KMS-11 (cell line): Measurements from ENCODE around the gene TAB2.

Source experiments
- H2AFZ ChIP-seq: fragments of 200-600 bp; sonication (generic); 2 replicates; pipeline ENCODE4 v1.6.1; 2016; ENCODE audit warnings: antibody characterized with exemption, mixed run types, low read depth
- H3K27ac ChIP-seq: fragments of 200-600 bp; sonication (generic); 2 replicates; pipeline ENCODE4 v1.6.1; 2016; ENCODE audit warnings: mild to moderate bottlenecking, mixed run types
- H3K27me3 ChIP-seq: fragments of 200-600 bp; sonication (generic); 2 replicates; pipeline ENCODE4 v1.6.1; 2017; ENCODE audit warnings: mild to moderate bottlenecking, low read depth, mixed run types, moderate library complexity; ENCODE audit not compliant: insufficient read depth
- H3K36me3 ChIP-seq: fragments of 200-600 bp; sonication (generic); 2 replicates; pipeline ENCODE4 v1.6.1; 2017; ENCODE audit warnings: mild to moderate bottlenecking, mixed run types; ENCODE audit not compliant: insufficient read depth
- H3K4me1 ChIP-seq: fragments of 200-600 bp; sonication (generic); 2 replicates; pipeline ENCODE4 v1.6.1; 2016; ENCODE audit warnings: mild to moderate bottlenecking, low read depth, mixed run types; ENCODE audit not compliant: poor library complexity, severe bottlenecking
- H3K4me2 ChIP-seq: fragments of 200-600 bp; sonication (generic); 2 replicates; pipeline ENCODE4 v1.7.0; 2016; ENCODE audit warnings: mild to moderate bottlenecking, mixed run types
- H3K4me3 ChIP-seq: fragments of 200-600 bp; sonication (generic); IDR thresholded peaks from 2 replicates; pipeline ENCODE4 v1.6.1; 2017; ENCODE audit warnings: low read depth, low read length, mixed read lengths; ENCODE audit not compliant: insufficient read depth
- H3K79me2 ChIP-seq: fragments of 200-600 bp; sonication (generic); 2 replicates; pipeline ENCODE4 v1.6.1; 2016; ENCODE audit warnings: low read depth, mixed run types; ENCODE audit not compliant: insufficient read depth
- H3K9ac ChIP-seq: fragments of 200-600 bp; sonication (generic); 2 replicates; pipeline ENCODE4 v1.6.1; 2016; ENCODE audit warnings: mild to moderate bottlenecking, mixed run types
- H4K20me1 ChIP-seq: fragments of 200-600 bp; sonication (generic); 2 replicates; pipeline ENCODE4 v1.6.1; 2016; ENCODE audit warnings: mild to moderate bottlenecking, mixed run types; ENCODE audit not compliant: insufficient read depth
- TF ChIP-seq, protein P1 (sequence below): fragments of 200-600 bp; sonication (generic); conservative IDR thresholded peaks from 2 replicates; pipeline ENCODE4 v1.6.1; 2017; ENCODE audit warnings: low read depth, mild to moderate bottlenecking, antibody characterized with exemption, low read length, moderate library complexity, mixed read lengths

TAB2 gene

DNA sequence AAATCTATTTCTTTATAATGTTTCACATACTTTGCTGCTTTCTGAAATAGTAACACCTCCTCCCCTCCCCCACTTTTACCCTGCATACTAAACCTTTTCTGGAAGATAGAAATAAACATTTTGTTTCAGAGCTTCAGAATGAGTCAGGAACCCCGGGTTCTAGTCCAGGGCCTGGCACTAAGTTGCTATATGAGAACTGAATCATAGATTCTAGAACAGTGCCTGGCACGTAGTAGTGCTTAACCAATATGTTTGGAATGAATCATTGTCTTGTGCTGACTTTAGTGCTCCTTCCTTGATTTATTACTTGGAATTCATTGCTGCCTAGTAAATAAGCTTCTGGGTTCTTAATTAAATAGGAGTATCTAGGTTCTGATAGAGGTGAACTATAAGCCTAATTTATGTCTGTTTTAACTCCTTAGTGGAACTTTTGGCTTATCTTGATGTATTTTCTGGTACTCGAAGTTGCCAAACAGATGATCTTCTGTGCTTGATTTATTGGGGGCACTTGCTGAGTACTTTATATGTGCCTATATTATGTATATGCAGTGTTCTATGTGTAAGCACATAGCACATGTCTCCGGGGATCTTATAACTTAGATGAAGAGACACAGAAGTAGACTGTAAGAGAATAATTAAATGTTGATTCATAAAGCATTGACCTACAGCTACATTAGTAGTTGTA lies 18.6 kb downstream of the TAB2 start:
- Histone ChIP-seq H3K79me2 (peaks cover 75% of the 10 kb centered on the region), H3K4me1 (no peaks in the 10 kb centered on the region), H3K4me3 (no peak overlapping the region), H3K36me3 (no peaks in the 10 kb centered on the region), H2AFZ (no peak overlapping the region), H4K20me1 (no peaks in the 10 kb centered on the region), H3K27ac (no peak overlapping the region), H3K9ac (no peak overlapping the region), H3K27me3 (no peaks in the 10 kb centered on the region), H3K4me2 (no peak overlapping the region)
- TF ChIP-seq, protein P1, sequence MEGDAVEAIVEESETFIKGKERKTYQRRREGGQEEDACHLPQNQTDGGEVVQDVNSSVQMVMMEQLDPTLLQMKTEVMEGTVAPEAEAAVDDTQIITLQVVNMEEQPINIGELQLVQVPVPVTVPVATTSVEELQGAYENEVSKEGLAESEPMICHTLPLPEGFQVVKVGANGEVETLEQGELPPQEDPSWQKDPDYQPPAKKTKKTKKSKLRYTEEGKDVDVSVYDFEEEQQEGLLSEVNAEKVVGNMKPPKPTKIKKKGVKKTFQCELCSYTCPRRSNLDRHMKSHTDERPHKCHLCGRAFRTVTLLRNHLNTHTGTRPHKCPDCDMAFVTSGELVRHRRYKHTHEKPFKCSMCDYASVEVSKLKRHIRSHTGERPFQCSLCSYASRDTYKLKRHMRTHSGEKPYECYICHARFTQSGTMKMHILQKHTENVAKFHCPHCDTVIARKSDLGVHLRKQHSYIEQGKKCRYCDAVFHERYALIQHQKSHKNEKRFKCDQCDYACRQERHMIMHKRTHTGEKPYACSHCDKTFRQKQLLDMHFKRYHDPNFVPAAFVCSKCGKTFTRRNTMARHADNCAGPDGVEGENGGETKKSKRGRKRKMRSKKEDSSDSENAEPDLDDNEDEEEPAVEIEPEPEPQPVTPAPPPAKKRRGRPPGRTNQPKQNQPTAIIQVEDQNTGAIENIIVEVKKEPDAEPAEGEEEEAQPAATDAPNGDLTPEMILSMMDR = no peak

DNA sequence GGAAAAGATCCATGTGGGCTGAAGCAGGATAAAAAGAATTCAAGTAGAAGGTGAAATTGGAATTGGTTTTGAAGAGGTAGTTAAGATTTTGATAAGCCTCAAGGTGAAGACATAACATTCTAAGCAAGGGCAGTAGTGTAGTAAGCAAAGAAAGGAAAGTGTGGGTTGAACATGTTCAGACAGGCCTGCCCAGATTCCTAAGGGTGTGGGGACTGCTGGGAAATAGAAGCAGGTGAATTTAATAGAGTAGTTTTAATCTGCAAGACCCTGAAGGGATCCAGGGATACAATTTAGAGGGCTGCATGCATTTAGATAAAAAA lies 19.1 kb downstream of the TAB2 start:
- no peaks in the 10 kb centered on the region for H4K20me1 ChIP-seq

DNA sequence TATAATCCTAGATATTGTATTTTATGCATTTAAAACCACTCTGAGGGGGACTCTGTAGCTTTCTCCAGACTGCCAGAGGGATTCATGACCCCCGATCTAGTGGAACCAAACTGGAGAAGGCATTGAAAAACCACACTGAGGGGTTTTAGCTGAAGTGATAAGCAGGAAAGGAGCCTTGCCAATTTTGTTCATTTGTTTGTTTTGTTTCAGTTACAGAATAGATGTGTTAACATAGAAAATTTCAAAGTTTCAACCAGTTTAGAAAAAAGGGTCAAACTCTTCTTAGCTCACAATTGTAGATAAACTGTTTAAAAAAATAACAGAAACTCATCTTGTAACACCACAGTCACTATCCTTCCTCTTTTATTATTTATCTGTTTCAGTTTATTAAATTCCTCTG lies 19.8 kb downstream of the TAB2 start:
- Histone ChIP-seq H3K4me3 (no peak overlapping the region), H3K4me1 (peaks cover 7% of the 10 kb centered on the region), H3K4me2 (no peak overlapping the region), H3K27ac (no peak overlapping the region), H2AFZ (no peak overlapping the region), H3K36me3 (no peaks in the 10 kb centered on the region), H3K27me3 (no peaks in the 10 kb centered on the region), H3K9ac (no peak overlapping the region), H3K79me2 (peaks cover 72% of the 10 kb centered on the region), H4K20me1 (no peaks in the 10 kb centered on the region)
- TF ChIP-seq, protein P1 = no peak

More for the DNA sequence above, 19.1 kb downstream of the TAB2 start:
- Histone ChIP-seq H3K79me2 (peaks cover 72% of the 10 kb centered on the region), H3K4me1 (no peaks in the 10 kb centered on the region), H3K4me2 (no peak overlapping the region), H3K4me3 (no peak overlapping the region), H3K27ac (no peak overlapping the region), H3K36me3 (no peaks in the 10 kb centered on the region), H3K27me3 (no peaks in the 10 kb centered on the region), H2AFZ (no peak overlapping the region), H3K9ac (no peak overlapping the region)
- TF ChIP-seq, protein P1 = no peak

DNA sequence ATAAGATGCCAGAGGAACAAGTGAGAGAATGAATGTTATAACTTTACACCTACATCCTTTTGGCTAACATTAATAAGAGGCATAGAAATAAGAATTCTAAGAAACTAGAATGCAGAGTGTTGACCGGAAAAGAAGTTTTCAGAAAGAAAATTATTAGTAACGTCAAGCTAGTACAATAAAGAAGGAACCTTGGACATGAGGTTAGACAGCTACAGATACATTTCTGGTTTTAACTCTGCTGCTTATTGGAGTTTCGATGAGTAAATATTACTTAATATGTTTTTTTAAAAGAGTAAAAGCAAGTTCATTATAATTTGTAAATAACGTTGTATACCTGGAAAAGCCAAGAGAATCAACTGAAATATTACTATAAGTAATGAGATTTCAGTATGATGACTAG lies 22.7 kb downstream of the TAB2 start:
- Histone ChIP-seq H4K20me1 (no peaks in the 10 kb centered on the region), H2AFZ (no peak overlapping the region), H3K4me3 (no peak overlapping the region), H3K79me2 (peaks cover 53% of the 10 kb centered on the region), H3K4me2 (no peak overlapping the region), H3K27ac (no peak overlapping the region), H3K4me1 (peaks cover 9% of the 10 kb centered on the region), H3K27me3 (no peaks in the 10 kb centered on the region), H3K36me3 (no peaks in the 10 kb centered on the region), H3K9ac (no peak overlapping the region)
- TF ChIP-seq, protein P1 = no peak
